NCI-H2227 (cell line): ENCODE results near the gene PPP2R5B.
"Not testable (repeated sequence)": the region's sequence is repeated elsewhere in the genome, so short reads cannot be mapped to it uniquely, and the experiment has no call there.

Experiments
- DNase-seq: peaks from one replicate; lab custom pipeline; 2025; ENCODE audit not compliant: unreplicated experiment; lab: John Stamatoyannopoulos, UW

PPP2R5B gene

DNA sequence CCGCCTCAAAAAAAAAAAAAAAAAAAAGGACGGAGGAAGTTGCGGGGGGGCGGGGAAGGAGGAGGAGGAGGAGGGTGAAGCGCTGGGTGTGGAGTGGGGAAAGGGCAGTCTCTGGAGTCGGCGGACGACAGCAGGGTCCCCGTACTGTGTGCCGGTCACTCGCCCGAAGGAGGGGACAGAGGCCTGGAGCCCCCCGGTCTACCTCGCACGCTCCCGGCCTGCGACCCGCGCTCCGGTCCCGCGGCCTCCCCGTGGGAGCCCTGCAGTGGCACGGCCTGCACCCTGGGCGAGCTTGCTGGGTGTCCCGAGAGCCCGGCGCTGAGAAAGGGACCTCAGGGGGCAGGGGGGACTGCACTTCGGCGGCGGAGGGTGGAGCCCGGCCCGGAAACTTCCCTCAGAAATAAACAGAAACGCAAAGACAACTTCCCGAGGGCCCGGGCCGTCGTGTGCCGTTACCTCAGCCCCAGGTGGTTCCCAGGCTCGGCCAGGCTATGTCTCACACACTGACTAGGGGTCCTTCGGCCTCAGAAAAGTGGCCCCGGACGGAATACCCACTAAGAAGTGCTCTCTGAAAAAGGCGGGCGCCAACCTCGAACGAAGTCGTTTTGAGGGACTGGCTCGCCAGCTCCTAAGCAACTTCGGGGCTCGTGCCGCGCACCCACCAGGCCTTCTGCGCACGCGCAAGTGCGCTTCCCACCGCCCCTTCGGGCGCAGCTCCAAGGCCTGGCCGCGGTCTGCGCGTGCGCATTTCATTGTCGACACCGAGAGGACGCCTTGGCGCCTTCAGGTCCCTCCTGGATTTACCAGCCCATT, 47.1 kb downstream of the PPP2R5B start, which contains the start of gene MAJIN:
MAJIN (minus strand) TSS at position 688 of the 813 bp plus-strand sequence. CDS start 12,703 bp downstream, outside the sequence.
- no peak for DNase-seq

DNA sequence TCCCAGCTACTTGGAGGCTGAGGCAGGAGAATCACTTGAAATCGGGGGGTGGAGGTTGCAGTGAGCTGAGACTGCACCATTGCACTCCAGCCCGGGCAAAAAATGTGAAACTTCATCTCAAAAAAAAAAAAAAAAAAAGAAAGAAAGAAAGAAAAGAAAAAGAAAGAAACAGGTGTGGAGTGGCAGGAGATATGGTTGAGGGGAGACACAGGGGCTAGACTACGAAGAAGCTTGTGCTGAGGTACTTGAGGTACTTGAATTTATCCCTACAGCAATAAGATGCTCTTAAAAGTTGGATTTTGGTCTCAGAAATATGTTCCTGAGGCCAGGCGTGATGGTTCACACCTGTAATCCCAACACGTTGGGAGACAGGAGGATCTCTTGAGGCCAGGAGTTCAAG, 49.6 kb downstream of the PPP2R5B start:
- no peak for DNase-seq

DNA sequence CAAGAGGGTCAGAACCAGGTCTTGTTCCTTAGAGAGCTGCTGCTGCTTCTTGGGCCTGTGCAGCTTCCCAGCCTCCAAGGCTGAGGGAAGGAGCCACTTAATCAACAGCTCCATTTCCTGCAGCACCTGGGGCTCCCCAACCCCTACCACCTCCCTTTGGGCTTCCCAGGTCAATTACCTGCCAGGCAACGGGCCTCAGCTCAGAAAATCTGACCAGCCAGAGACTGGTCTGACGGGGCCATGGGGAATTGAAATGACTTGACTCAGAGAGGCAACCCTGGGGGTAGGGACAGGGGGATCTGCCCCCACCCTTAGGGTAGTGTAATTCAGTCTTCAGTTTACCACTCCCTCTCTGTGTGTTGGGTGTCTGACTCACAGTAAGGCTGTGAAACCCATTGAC, 52.2 kb downstream of the PPP2R5B start:
- DNase-seq = no peak

DNA sequence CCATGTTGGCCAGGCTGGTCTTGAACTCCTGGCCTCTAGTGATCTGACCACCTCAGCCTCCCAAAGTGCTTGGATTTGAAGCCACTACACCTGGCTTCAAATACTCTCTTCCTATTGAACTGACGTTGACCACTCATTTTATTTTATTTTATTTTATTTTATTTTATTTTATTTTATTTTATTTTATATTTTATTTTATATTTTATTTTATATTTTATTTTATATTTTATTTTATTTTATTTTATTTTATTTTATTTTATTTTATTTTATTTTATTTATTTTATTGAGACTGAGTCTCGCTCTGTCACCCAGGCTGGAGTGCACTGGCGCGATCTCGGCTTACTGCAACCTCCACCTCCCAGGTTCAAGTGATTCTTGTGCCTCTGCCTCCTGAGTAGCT, 58.9 kb downstream of the PPP2R5B start:
- DNase-seq = not testable (repeated sequence)
